Activated T-cell treated with anti-CD3 and anti-CD28 coated beads, Interleukin-2, amount 50 U/mL, for 24 hours (primary cell): ENCODE results near the gene TRPV4.
"Not testable (repeated sequence)": the region's sequence is repeated elsewhere in the genome, so short reads cannot be mapped to it uniquely, and the experiment has no call there.

Experiments used
- DNase-seq: peaks from one replicate; pipeline ENCODE4 v3.0.0-alpha.2; 2020
- H3K27ac Mint-ChIP-seq: 2 replicates; pipeline ENCODE4 v1.8.0; 2020; ENCODE audit warnings: mild to moderate bottlenecking, mixed read lengths
- H3K27me3 Mint-ChIP-seq: 2 replicates; pipeline ENCODE4 v1.8.0; 2020; ENCODE audit warnings: mixed read lengths
- H3K36me3 Mint-ChIP-seq: 2 replicates; pipeline ENCODE4 v1.8.0; 2020; ENCODE audit warnings: low read depth, mixed read lengths
- H3K4me1 Mint-ChIP-seq: 2 replicates; pipeline ENCODE4 v1.8.0; 2020; ENCODE audit warnings: low read depth, mixed read lengths
- H3K4me3 Mint-ChIP-seq: 2 replicates; pipeline ENCODE4 v1.8.0; 2020; ENCODE audit warnings: mild to moderate bottlenecking, moderate library complexity, mixed read lengths
- H3K9me3 Mint-ChIP-seq: 2 replicates; pipeline ENCODE4 v1.8.0; 2020; ENCODE audit warnings: mixed read lengths

The TRPV4 gene

DNA sequence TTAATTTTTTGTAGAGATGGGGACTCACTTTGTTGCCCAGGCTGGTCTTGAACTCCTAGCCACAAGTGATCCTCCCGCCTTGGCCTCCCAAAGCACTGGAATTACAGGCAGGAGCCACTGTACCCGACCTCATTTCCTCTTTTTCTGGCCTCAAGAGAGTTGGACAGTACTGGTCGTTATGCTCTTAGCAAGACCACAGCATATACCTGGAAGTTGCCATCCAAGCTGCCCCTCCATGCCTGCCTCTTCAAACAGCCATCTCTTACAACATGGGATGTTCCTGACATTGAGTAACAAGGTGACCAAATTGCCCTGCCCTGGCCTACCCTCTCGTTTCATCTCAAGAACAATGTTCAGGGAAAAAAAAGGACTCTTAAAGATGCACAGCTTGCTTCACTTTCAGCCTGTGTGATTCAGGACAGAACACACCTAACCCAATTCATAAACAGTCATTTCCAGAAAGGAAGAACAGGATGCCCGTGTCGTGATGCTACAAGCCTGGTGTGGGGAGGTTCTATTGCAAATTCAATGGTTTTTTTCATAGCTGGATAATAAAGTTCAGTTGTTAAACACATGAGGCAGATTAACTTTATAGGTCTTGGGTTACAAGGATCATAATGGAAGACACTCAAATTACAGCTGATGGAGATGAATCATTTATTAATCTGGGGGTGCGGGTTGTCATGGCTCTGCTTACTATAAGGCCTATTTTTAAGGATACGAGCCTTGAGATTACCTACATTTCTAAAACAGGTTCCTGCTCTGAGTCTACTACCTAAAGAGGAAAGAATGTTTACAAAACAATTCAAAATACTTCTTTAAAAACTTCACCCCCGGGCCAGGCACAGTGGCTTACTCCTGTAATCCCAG lies 35.2 kb upstream of the TRPV4 start:
- Mint-ChIP-seq H3K9me3 (no peaks in the 10 kb centered on the region), H3K36me3 (peaks cover 24% of the 10 kb centered on the region), H3K27me3 (no peaks in the 10 kb centered on the region), H3K4me1 (peaks cover 32% of the 10 kb centered on the region), H3K4me3 (no peak overlapping the region), H3K27ac (peak overlapping the region; percentile 15)
- DNase-seq: no peak

DNA sequence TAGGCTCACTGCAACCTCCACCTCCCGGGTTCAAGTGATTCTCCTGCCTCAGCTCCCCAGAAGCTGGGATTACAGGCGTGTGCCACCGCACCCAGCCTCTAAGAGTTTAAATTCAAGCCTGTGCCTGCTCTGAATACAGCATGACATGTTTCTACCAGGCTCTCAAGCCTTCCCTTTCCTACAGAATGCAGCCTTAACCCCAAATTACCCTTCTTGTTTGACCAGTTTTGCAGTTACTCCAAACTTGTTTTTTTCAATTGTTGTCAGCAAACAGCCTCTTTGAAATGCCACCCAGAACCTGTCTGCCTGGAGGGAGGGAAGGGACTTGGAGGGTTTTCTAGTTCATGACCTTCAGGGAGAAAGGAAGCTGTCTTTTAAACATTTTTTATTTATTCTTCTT lies 31.7 kb upstream of the TRPV4 start:
- Mint-ChIP-seq H3K4me3 (no peak overlapping the region), H3K27ac (peak overlapping the region; percentile 67), H3K27me3 (no peaks in the 10 kb centered on the region), H3K9me3 (no peaks in the 10 kb centered on the region), H3K36me3 (peaks cover 16% of the 10 kb centered on the region), H3K4me1 (peaks cover 22% of the 10 kb centered on the region)
- DNase-seq: no peak

DNA sequence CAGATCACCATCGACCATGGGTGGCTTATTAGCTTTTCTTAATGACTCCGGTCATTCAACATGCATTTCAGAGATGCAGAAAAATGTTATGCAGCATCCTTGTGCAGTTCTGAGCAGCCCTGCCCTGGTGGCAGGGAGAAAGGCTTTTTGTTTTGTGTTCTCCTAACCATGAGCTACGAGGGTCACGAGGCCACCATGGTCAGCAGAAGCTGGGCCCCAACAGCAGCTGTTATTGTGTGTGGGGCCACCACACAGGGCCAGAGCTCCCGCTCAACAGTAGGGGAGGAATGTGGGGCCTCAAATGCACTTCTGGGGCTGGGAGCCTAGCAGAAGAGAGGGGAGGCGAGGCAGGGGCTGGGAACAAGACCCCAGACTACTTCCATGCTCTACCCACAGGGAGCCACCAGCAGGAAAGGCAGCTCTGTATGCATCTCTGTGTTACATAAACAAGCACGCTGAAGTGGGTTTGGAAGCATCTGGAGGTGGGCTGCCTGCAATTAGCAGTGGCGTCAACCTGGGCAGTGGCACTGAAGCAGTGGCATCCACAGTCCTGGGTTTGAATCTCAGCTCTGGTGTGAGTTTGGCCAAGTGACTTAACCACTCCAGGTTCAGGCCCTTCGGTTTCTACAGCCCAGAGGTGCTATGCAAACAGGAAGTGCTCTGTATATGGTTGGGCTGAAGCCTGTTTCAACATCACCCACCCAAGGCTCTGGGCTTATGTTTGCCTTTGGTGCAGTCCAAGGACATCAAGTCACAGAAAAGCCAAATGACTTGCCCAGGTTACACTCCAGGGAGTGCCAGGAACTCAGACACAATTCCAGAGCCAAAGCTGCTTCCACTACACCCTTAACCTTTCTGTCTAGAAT lies 30.9 kb upstream of the TRPV4 start:
- H3K9me3 Mint-ChIP-seq: no peaks in the 10 kb centered on the region
- no peak overlapping the region for H3K4me3 Mint-ChIP-seq
- H3K36me3 Mint-ChIP-seq: peaks cover 16% of the 10 kb centered on the region
- no peak for DNase-seq
- no peaks in the 10 kb centered on the region for H3K27me3 Mint-ChIP-seq
- H3K4me1 Mint-ChIP-seq: peaks cover 22% of the 10 kb centered on the region
- peak overlapping the region; percentile 71 for H3K27ac Mint-ChIP-seq

DNA sequence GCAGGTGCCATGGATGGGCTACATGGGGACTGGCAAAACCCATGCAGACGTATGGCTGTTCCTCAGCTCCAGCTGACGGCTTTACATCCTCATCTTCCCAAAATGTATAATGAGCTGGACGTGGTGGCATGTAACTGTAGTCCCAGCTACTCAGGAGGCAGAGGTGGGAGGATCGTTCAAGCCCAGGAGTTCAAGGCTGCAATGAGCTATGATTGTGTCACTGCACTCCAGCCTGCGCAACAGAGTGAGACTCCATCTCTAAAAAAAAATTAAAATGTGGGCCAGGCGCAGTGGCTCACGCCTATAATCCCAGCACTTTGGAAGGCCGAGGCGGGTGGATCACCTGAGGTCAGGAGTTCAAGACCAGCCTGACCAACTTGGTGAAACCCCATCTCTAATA lies 29.3 kb upstream of the TRPV4 start:
- peaks cover 15% of the 10 kb centered on the region for H3K4me1 Mint-ChIP-seq
- DNase-seq, H3K4me3 Mint-ChIP-seq, H3K27me3 Mint-ChIP-seq, H3K9me3 Mint-ChIP-seq, H3K27ac Mint-ChIP-seq: not testable (repeated sequence)
- peaks cover 24% of the 10 kb centered on the region for H3K36me3 Mint-ChIP-seq

DNA sequence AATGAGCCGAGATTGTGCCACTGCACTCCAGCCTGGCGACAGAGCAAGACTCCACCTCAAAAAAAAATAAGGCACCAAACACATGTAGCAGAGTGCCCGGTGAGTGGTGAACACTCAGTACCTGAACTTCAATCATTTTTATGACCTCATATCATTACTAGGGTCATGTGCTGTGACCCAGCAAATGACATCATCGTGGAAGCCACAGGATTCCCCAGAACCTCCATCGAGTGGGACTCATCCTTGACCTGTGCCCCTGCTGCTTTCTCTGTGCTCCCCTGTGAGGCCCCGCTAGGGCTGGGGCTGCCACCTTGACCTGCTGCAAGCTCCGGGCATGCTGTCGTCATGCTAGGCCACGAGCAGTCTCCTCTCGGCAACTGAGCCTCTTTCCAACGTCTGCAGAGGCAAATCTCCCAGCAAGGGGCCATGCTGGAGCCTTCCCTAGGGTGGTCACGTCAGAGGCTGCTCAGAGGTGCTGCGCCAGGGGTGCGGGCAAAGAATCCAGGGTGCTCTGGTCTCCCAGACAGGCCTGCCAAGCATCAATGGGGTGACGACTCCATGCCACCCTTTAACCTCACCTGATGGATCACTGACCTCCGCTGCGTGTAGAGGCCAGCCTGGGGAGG lies 28.6 kb upstream of the TRPV4 start:
- peak overlapping the region; percentile 63 for H3K27ac Mint-ChIP-seq
- H3K4me3 Mint-ChIP-seq: no peak overlapping the region
- H3K9me3 Mint-ChIP-seq: no peaks in the 10 kb centered on the region
- DNase-seq: no peak
- peaks cover 15% of the 10 kb centered on the region for H3K4me1 Mint-ChIP-seq
- H3K27me3 Mint-ChIP-seq: no peaks in the 10 kb centered on the region
- H3K36me3 Mint-ChIP-seq: peaks cover 30% of the 10 kb centered on the region

DNA sequence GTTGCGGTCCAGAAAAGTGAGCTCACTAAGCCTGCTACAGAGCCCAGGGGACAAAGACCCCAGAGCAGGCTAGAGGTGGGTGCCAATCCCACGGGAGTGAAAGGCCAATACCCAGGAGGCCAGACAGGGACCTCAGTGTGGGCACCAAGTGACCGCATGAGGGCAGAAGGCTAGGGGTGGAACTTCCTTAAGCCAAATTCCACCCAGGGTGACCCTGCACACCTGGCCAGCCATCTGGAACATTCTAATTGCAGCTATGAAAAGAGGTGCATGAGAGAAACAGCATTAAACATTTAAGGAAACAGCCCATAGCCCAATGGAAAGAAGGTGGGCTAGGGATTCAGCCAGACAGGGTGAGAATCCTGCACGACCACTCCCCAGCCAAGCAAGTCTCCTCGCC lies 27.8 kb upstream of the TRPV4 start:
- Mint-ChIP-seq H3K9me3 (no peaks in the 10 kb centered on the region), H3K27ac (no peak overlapping the region), H3K4me1 (peaks cover 12% of the 10 kb centered on the region), H3K36me3 (peaks cover 37% of the 10 kb centered on the region), H3K27me3 (no peaks in the 10 kb centered on the region), H3K4me3 (no peak overlapping the region)
- DNase-seq: no peak

DNA sequence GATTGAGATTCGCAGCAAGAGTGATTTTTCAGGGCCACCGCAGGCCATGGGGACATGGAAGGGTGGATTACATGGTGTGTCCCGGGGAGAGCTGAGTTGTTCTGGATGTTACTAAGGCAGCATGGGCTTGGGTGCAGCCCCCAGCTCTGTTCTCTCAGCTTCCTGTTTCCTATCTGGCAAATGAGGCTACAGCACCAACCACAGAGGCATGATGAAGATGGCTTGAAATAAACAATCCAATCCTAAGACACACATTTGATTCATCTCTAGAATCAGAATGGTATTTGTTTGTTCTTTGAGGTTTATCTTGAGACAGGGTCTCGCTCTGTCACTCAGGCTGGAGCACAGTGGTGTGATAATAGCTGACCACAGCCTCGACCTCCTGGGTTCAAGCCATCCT lies 25.6 kb upstream of the TRPV4 start:
- Mint-ChIP-seq H3K36me3 (peaks cover 55% of the 10 kb centered on the region), H3K27ac (peak overlapping the region; percentile 77), H3K4me1 (peaks cover 2% of the 10 kb centered on the region), H3K9me3 (no peaks in the 10 kb centered on the region), H3K4me3 (no peak overlapping the region), H3K27me3 (no peaks in the 10 kb centered on the region)
- DNase-seq: no peak

DNA sequence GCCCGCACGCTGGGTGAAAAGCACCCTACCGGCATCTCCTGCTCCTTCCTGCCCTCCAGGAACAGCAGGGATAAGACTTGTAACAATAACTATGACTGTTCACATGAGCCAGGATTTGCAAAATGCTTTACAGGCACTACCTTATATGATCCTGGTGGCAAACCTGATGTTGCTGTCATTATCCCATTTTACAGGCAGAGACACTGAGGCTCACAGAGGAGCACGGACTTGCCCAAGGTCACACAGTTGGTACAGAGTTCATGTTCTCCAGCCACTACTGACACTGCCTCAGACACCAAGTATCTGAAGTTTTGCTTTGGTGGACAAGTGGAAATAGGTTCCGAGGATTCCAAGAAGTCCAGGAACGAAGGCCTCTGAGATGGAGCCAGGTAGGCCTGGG lies 24.5 kb upstream of the TRPV4 start:
- H3K27me3 Mint-ChIP-seq: no peaks in the 10 kb centered on the region
- H3K27ac Mint-ChIP-seq: no peak overlapping the region
- H3K4me1 Mint-ChIP-seq: peaks cover 2% of the 10 kb centered on the region
- H3K4me3 Mint-ChIP-seq: no peak overlapping the region
- H3K9me3 Mint-ChIP-seq: no peaks in the 10 kb centered on the region
- H3K36me3 Mint-ChIP-seq: peaks cover 59% of the 10 kb centered on the region
- DNase-seq: no peak

DNA sequence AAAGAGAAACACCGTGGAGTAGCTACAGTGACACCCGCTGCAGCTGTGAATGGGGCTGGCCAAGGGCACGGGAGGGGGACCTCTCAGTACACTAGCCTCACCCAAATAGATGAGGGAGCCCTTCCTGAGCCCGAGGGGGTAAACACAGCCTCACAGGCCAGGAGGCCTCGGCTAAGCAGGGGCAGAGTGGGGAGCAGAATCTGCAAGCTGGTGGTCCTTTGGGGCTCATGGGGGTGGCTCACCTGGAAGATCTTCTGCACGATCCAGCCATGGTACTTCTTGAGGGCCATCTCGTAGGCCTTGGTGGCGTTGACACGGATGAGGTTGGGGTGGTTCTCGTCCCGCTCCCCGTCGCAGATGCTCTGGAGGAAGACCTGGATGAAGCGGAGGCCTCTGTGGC lies 22.2 kb upstream of the TRPV4 start:
- H3K36me3 Mint-ChIP-seq: peaks cover 61% of the 10 kb centered on the region

DNA sequence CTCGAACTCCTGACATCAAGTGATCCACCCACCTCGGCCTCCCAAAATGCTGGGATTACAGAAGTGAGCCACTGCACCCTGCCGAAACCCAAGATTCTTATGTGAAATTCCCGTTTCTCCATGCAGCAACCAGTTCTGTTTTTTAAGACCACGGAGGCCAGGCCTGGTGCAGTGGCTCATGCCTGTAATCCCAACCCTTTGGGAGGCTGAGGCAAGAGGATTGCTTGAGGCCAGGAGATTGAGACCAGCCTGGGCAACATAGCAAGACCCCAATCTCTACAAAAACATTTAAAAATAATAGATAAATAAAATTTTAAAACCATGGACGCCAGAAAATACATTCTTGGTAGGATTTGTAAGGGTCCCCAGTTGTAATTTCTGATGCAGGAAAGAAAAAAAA lies 17.3 kb upstream of the TRPV4 start:
- H3K27me3 Mint-ChIP-seq, H3K27ac Mint-ChIP-seq, H3K4me3 Mint-ChIP-seq, H3K9me3 Mint-ChIP-seq, DNase-seq, H3K4me1 Mint-ChIP-seq: not testable (repeated sequence)
- H3K36me3 Mint-ChIP-seq: peaks cover 31% of the 10 kb centered on the region

More for the DNA sequence above, 22.2 kb upstream of the TRPV4 start:
- no peak overlapping the region for H3K27ac Mint-ChIP-seq
- no peak for DNase-seq
- H3K9me3 Mint-ChIP-seq: no peaks in the 10 kb centered on the region
- no peaks in the 10 kb centered on the region for H3K27me3 Mint-ChIP-seq
- no peak overlapping the region for H3K4me3 Mint-ChIP-seq
- peaks cover 2% of the 10 kb centered on the region for H3K4me1 Mint-ChIP-seq

DNA sequence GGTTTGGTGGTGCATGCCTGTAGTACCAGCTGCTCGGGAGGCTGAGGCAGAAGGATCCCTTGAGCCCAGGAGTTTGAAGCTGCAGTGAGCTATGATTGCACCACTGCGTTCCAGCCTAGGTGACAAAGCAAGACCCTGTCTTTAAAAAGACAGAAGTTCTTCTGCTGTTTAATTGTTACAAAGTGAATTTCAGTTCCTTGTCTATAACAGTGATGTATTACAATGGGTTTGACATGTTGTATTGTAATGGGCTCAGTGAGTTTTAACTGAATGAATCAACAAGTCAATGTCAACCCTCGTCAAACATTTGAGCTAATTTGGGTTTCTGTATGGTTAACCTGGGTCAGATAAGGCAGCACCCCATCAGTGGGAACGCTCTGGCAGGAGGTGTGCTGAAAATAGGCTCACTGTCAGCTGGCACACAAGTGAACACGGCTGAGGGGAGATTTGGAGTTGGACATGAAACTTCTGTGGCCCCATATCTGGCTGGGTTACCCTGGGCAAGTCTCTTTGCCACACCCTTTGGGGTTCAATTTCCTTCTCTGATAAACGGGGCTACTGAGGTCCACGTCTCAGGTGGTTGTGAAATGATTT lies 14.0 kb upstream of the TRPV4 start:
- no peak overlapping the region for H3K4me3 Mint-ChIP-seq
- no peak for DNase-seq
- peaks cover 8% of the 10 kb centered on the region for H3K4me1 Mint-ChIP-seq
- H3K27ac Mint-ChIP-seq: no peak overlapping the region
- H3K36me3 Mint-ChIP-seq: peaks cover 9% of the 10 kb centered on the region
- no peaks in the 10 kb centered on the region for H3K27me3 Mint-ChIP-seq
- H3K9me3 Mint-ChIP-seq: no peaks in the 10 kb centered on the region

DNA sequence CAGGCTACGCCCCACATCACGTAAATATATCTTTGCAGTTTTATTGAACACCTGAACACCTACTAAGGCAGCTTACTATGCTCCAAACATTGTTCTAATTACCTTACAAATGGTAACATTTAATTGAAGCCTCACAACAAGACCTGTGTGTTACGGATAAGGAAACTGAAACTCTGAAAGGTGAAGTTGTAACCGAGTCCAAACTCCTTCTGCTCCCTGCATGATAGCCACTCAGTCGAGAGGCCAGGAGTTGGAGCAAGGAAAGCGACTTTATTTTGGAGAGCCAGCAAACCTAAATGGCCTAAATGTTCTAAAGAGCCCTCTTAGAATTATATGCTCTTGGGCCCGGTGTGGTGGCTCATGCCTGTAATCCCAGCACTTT lies 12.6 kb upstream of the TRPV4 start:
- H3K4me3 Mint-ChIP-seq: peak overlapping the region; percentile 23
- H3K27me3 Mint-ChIP-seq: no peaks in the 10 kb centered on the region
- DNase-seq: no peak
- H3K27ac Mint-ChIP-seq: no peak overlapping the region
- peaks cover 8% of the 10 kb centered on the region for H3K4me1 Mint-ChIP-seq
- H3K36me3 Mint-ChIP-seq: peaks cover under 1% of the 10 kb centered on the region
- no peaks in the 10 kb centered on the region for H3K9me3 Mint-ChIP-seq

DNA sequence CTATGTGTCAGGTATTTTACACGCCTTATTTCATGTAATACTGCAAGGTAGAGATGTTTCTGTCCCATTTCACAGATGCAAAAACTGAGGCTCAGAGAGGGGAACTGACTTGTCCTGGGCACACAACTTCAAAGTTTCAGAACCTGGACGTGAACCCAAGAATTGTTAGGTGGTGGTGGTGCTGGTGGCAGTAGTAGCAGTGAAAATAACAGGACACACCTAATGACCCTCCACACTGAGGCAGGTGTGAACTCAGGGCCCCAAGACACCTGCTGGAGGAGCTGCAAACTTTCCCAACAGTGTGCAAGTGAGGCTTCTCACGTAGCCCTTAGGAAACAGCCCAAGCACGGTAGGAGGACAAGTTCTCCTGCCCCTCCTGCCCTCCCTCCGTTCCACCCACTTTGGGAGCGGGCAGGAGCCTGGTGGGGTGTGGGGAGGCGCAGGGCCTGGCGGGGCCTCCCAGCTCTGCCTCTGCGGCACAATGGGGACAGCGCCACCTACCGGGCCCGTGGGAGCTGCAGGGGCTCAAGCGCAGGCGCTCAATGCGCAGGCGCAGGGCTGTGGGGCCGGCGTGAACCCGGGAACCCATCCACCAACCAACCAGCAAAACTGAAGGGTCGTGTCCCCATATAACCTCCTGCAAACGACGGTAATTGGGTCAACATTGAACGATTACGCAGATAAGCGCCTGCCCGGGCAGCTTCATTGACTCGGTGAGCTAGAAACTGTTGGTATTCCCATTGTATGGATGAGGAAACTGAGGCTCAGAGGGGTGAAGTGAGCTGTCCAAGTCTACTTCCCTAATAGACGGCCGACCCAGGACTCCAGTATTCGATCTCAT lies 12.0 kb upstream of the TRPV4 start:
- Mint-ChIP-seq H3K4me3 (peak overlapping the region; percentile 23), H3K27ac (no peak overlapping the region), H3K4me1 (peaks cover 8% of the 10 kb centered on the region), H3K27me3 (no peaks in the 10 kb centered on the region), H3K36me3 (no peaks in the 10 kb centered on the region), H3K9me3 (no peaks in the 10 kb centered on the region)
- peak; percentile 96 for DNase-seq

DNA sequence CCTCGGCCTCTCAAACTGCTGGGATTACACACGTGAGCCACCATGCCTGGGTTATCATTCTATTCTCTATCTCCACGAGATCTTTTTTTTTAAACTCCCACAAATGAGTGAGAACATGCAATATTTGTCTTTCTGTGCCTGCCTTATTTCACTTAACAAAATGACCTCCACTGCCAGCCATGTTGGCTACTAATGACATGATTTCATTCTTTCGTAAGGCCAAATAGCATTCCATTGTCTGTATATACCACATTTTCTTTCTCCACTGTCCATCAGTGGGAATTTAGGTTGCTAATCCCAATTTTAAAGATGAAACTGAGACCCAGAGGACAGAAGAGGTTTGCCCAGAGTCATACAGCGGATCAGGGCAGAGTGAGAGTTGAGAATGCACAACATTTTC lies 10.9 kb upstream of the TRPV4 start:
- Mint-ChIP-seq H3K36me3 (no peaks in the 10 kb centered on the region), H3K4me1 (peaks cover 8% of the 10 kb centered on the region), H3K27me3 (no peaks in the 10 kb centered on the region), H3K27ac (no peak overlapping the region), H3K9me3 (no peaks in the 10 kb centered on the region), H3K4me3 (no peak overlapping the region)
- no peak for DNase-seq
